GM23338 (cell line): ENCODE results near the gene PFKP. TPM values are rescaled to one million over a fixed set of nuclear protein-coding genes. Genes with fewer than 3 reads are reported as not detected.

Experiments
- ATAC-seq: fragments of 200-7000 bp; cut with Tn5 transposase; 3 replicates; pipeline ENCODE4 v1.9.1; 2020
- DNase-seq: peaks from one replicate; pipeline ENCODE4 v3.0.0-alpha.2; 2015; ENCODE audit warnings: low spot score
- H2AFZ ChIP-seq: fragments of 200-600 bp; sonication (generic); 2 replicates; pipeline ENCODE4 v1.8.0; 2016; ENCODE audit warnings: antibody characterized with exemption, mild to moderate bottlenecking, moderate library complexity
- H3F3A ChIP-seq: fragments of 200-600 bp; sonication (generic); replicated peaks from 2 replicates; pipeline ENCODE4 v1.8.0; 2017; ENCODE audit warnings: antibody characterized with exemption, mixed run types, low read depth
- H3K27ac ChIP-seq: fragments of 200-600 bp; sonication (generic); 2 replicates; pipeline ENCODE4 v1.6.1; 2016; ENCODE audit warnings: low read depth
- H3K27me3 ChIP-seq: fragments of 200-600 bp; sonication (generic); 2 replicates; pipeline ENCODE4 v1.8.0; 2016; ENCODE audit warnings: mild to moderate bottlenecking, mixed run types, moderate library complexity; ENCODE audit not compliant: insufficient read depth
- H3K36me3 ChIP-seq: fragments of 200-600 bp; sonication (generic); 2 replicates; pipeline ENCODE4 v1.8.0; 2016; ENCODE audit warnings: mild to moderate bottlenecking; ENCODE audit not compliant: insufficient read depth
- H3K4me1 ChIP-seq: fragments of 200-600 bp; sonication (generic); 2 replicates; pipeline ENCODE4 v1.8.0; 2016; ENCODE audit warnings: mild to moderate bottlenecking, moderate library complexity; ENCODE audit not compliant: insufficient read depth
- H3K4me2 ChIP-seq: fragments of 200-600 bp; sonication (generic); 2 replicates; pipeline ENCODE4 v1.7.1; 2017; ENCODE audit warnings: mixed run types
- H3K4me3 ChIP-seq: fragments of 200-600 bp; sonication (generic); 2 replicates; pipeline ENCODE4 v1.6.1; 2016; ENCODE audit warnings: mixed run types
- H3K79me2 ChIP-seq: fragments of 200-600 bp; sonication (generic); replicated peaks from 2 replicates; pipeline ENCODE4 v1.8.0; 2017; ENCODE audit warnings: mild to moderate bottlenecking; ENCODE audit not compliant: insufficient read depth
- H3K9me2 ChIP-seq: fragments of 200-600 bp; sonication (generic); 2 replicates; pipeline ENCODE4 v1.8.0; 2017; ENCODE audit not compliant: insufficient read depth
- H4K20me1 ChIP-seq: fragments of 200-600 bp; sonication (generic); replicated peaks from 2 replicates; pipeline ENCODE4 v1.8.0; 2017; ENCODE audit warnings: mild to moderate bottlenecking; ENCODE audit not compliant: insufficient read depth
- H3K27ac Mint-ChIP-seq: 2 replicates; pipeline ENCODE4 v1.8.0; 2020; ENCODE audit warnings: inconsistent platforms, mild to moderate bottlenecking, moderate library complexity, mixed read lengths
- H3K27me3 Mint-ChIP-seq: 3 replicates; pipeline ENCODE4 v1.8.0; 2022; ENCODE audit warnings: low read depth, mild to moderate bottlenecking, moderate library complexity, mixed read lengths, inconsistent platforms; ENCODE audit not compliant: insufficient read depth, poor library complexity
- H3K36me3 Mint-ChIP-seq: 3 replicates; pipeline ENCODE4 v1.8.0; 2021; ENCODE audit warnings: low read depth, mild to moderate bottlenecking, inconsistent platforms, moderate library complexity, mixed read lengths
- H3K4me1 Mint-ChIP-seq: 3 replicates; pipeline ENCODE4 v1.8.0; 2020; ENCODE audit warnings: mild to moderate bottlenecking, inconsistent platforms, mixed read lengths
- H3K4me3 Mint-ChIP-seq: 3 replicates; pipeline ENCODE4 v1.8.0; 2021; ENCODE audit warnings: moderate library complexity, mild to moderate bottlenecking, inconsistent platforms, mixed read lengths
- H3K9me3 Mint-ChIP-seq: 3 replicates; pipeline ENCODE4 v1.8.0; 2020; ENCODE audit warnings: moderate library complexity, mild to moderate bottlenecking, inconsistent platforms, mixed read lengths
- CTCF ChIP-seq, 2 experiments: fragments of 200-600 bp in 1 of 2; sonication (generic) in 1 of 2; conservative IDR thresholded peaks; 2 replicates each; pipeline versions ENCODE4 v1.5.1 to v1.6.1; 2016 to 2017; ENCODE audit warnings: antibody characterized with exemption in 2 of 2, low read depth in 2 of 2, mild to moderate bottlenecking in 2 of 2, moderate library complexity in 1 of 2
- EZH2 ChIP-seq: fragments of 200-600 bp; sonication (generic); IDR thresholded peaks from one replicate; pipeline ENCODE4 v1.8.0; 2017; ENCODE audit warnings: antibody characterized with exemption, mild to moderate bottlenecking, low read depth; ENCODE audit not compliant: unreplicated experiment
- EZH2phosphoT487 ChIP-seq: fragments of 200-600 bp; sonication (generic); IDR thresholded peaks from one replicate; pipeline ENCODE4 v1.8.1; 2018; ENCODE audit warnings: antibody characterized with exemption; ENCODE audit not compliant: unreplicated experiment
- JUNB ChIP-seq: IDR thresholded peaks from one replicate; pipeline ENCODE4 v1.6.1; 2016; ENCODE audit warnings: antibody characterized with exemption; ENCODE audit not compliant: unreplicated experiment
- NANOG ChIP-seq: IDR thresholded peaks from 2 replicates; pipeline ENCODE4 v1.6.1; 2016; ENCODE audit warnings: antibody characterized with exemption, borderline replicate concordance
- POLR2AphosphoS5 ChIP-seq: IDR thresholded peaks from 2 replicates; pipeline ENCODE4 v1.6.1; 2016; ENCODE audit warnings: antibody characterized with exemption, low read depth
- STAT1 ChIP-seq: IDR thresholded peaks from one replicate; pipeline ENCODE4 v1.6.1; 2016; ENCODE audit warnings: antibody characterized with exemption; ENCODE audit not compliant: unreplicated experiment
- ZNF114 ChIP-seq: fragments of 250-450 bp; sonication (Bioruptor Pico); IDR thresholded peaks from 2 replicates; pipeline ENCODE4 v1.5.0; 2020; ENCODE audit warnings: mild to moderate bottlenecking, moderate library complexity
- ZNF331 ChIP-seq: fragments of 250-450 bp; sonication (Bioruptor Pico); IDR thresholded peaks from 2 replicates; pipeline ENCODE4 v1.5.0; 2020; ENCODE audit warnings: low read depth, mild to moderate bottlenecking, moderate library complexity
- polyA plus RNA-seq: library from polyadenylated mRNA; unstranded; fragments of >200 nt; fragmentation: Nextera tagmentation; extraction: Ambion mirVana; gene quantifications from 2 replicates; pipeline ENCODE4 v1.2.1, GENCODE V29; 2016
- total RNA-seq: library from RNA; depleted of rRNA; stranded (reverse); fragments of >200 nt; shearing (Covaris generic); gene quantifications from 2 replicates; pipeline ENCODE4 v1.2.3, GENCODE V29; 2014
- TF ChIP-seq, protein P1 (sequence below): IDR thresholded peaks from one replicate; pipeline ENCODE4 v1.6.1; 2018; ENCODE audit warnings: antibody characterized with exemption; ENCODE audit not compliant: unreplicated experiment
- TF ChIP-seq, protein P2 (sequence below): fragments of 250-450 bp; sonication (Bioruptor Pico); IDR thresholded peaks from 2 replicates; pipeline ENCODE4 v1.5.0; 2020; ENCODE audit warnings: mild to moderate bottlenecking, moderate library complexity

Gene PFKP
- total and polyA plus RNA-seq, 2 experiments from 2014 or later, result 56.3 to 120 TPM

DNA sequence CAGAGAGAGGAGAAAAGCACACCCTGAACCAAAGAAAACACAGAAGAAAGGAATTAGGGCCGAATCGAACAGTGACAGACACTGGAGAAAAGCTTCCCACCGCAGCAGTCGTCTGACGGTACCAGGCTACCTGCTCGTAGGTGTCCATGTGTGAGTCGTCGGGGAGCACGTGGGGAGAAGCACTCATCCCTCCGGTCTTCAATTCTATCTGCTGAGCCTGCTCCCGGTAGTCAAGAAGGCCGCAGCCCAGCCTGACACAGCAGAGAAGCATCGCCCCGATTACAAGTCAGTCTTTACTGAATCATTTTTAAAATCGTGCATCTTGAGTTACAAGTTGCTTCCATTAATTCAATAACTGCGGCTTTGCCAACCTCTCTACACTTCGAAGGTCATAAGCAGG is 80.7 kb downstream of the PFKP start:
- H4K20me1 ChIP-seq, result 0 out of 2 replicates have a peak, but pooled peaks cover 3% of the 10 kb centered on the region
- Mint-ChIP-seq H3K4me3 (no peak overlapping the region), H3K4me1 (no peaks in the 10 kb centered on the region), H3K27ac (no peak overlapping the region), H3K36me3 (peaks cover 58% of the 10 kb centered on the region), H3K9me3 (no peaks in the 10 kb centered on the region), H3K27me3 (no peaks in the 10 kb centered on the region)
- no peak overlapping the region for H3K27ac ChIP-seq
- no peak overlapping the region for H3K4me2 ChIP-seq
- no peaks in the 10 kb centered on the region for H3K4me1 ChIP-seq
- no peak for ATAC-seq
- H3K9me2 ChIP-seq, result no peaks in the 10 kb centered on the region
- no peak overlapping the region for H3K4me3 ChIP-seq
- H3F3A ChIP-seq, result no peaks in the 10 kb centered on the region
- H2AFZ ChIP-seq, result no peak overlapping the region
- no peak for DNase-seq
- no peaks in the 10 kb centered on the region for H3K79me2 ChIP-seq
- H3K36me3 ChIP-seq, result peaks cover 3% of the 10 kb centered on the region
- H3K27me3 ChIP-seq, result no peaks in the 10 kb centered on the region
- TF ChIP-seq, protein P1, sequence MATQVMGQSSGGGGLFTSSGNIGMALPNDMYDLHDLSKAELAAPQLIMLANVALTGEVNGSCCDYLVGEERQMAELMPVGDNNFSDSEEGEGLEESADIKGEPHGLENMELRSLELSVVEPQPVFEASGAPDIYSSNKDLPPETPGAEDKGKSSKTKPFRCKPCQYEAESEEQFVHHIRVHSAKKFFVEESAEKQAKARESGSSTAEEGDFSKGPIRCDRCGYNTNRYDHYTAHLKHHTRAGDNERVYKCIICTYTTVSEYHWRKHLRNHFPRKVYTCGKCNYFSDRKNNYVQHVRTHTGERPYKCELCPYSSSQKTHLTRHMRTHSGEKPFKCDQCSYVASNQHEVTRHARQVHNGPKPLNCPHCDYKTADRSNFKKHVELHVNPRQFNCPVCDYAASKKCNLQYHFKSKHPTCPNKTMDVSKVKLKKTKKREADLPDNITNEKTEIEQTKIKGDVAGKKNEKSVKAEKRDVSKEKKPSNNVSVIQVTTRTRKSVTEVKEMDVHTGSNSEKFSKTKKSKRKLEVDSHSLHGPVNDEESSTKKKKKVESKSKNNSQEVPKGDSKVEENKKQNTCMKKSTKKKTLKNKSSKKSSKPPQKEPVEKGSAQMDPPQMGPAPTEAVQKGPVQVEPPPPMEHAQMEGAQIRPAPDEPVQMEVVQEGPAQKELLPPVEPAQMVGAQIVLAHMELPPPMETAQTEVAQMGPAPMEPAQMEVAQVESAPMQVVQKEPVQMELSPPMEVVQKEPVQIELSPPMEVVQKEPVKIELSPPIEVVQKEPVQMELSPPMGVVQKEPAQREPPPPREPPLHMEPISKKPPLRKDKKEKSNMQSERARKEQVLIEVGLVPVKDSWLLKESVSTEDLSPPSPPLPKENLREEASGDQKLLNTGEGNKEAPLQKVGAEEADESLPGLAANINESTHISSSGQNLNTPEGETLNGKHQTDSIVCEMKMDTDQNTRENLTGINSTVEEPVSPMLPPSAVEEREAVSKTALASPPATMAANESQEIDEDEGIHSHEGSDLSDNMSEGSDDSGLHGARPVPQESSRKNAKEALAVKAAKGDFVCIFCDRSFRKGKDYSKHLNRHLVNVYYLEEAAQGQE, result no peak
- TF ChIP-seq JUNB (no peak), CTCF (conservative IDR thresholded peaks at IDR 0.05; ENCODE audit: low read depth in 2 of 2) (no peak), POLR2AphosphoS5 (no peak), STAT1 (no peak), NANOG (no peak), EZH2 (no peak), ZNF331 (CRISPR knock-in tag) (no peak), ZNF114 (CRISPR knock-in tag) (no peak), EZH2phosphoT487 (no peak)
- TF ChIP-seq, protein P2, sequence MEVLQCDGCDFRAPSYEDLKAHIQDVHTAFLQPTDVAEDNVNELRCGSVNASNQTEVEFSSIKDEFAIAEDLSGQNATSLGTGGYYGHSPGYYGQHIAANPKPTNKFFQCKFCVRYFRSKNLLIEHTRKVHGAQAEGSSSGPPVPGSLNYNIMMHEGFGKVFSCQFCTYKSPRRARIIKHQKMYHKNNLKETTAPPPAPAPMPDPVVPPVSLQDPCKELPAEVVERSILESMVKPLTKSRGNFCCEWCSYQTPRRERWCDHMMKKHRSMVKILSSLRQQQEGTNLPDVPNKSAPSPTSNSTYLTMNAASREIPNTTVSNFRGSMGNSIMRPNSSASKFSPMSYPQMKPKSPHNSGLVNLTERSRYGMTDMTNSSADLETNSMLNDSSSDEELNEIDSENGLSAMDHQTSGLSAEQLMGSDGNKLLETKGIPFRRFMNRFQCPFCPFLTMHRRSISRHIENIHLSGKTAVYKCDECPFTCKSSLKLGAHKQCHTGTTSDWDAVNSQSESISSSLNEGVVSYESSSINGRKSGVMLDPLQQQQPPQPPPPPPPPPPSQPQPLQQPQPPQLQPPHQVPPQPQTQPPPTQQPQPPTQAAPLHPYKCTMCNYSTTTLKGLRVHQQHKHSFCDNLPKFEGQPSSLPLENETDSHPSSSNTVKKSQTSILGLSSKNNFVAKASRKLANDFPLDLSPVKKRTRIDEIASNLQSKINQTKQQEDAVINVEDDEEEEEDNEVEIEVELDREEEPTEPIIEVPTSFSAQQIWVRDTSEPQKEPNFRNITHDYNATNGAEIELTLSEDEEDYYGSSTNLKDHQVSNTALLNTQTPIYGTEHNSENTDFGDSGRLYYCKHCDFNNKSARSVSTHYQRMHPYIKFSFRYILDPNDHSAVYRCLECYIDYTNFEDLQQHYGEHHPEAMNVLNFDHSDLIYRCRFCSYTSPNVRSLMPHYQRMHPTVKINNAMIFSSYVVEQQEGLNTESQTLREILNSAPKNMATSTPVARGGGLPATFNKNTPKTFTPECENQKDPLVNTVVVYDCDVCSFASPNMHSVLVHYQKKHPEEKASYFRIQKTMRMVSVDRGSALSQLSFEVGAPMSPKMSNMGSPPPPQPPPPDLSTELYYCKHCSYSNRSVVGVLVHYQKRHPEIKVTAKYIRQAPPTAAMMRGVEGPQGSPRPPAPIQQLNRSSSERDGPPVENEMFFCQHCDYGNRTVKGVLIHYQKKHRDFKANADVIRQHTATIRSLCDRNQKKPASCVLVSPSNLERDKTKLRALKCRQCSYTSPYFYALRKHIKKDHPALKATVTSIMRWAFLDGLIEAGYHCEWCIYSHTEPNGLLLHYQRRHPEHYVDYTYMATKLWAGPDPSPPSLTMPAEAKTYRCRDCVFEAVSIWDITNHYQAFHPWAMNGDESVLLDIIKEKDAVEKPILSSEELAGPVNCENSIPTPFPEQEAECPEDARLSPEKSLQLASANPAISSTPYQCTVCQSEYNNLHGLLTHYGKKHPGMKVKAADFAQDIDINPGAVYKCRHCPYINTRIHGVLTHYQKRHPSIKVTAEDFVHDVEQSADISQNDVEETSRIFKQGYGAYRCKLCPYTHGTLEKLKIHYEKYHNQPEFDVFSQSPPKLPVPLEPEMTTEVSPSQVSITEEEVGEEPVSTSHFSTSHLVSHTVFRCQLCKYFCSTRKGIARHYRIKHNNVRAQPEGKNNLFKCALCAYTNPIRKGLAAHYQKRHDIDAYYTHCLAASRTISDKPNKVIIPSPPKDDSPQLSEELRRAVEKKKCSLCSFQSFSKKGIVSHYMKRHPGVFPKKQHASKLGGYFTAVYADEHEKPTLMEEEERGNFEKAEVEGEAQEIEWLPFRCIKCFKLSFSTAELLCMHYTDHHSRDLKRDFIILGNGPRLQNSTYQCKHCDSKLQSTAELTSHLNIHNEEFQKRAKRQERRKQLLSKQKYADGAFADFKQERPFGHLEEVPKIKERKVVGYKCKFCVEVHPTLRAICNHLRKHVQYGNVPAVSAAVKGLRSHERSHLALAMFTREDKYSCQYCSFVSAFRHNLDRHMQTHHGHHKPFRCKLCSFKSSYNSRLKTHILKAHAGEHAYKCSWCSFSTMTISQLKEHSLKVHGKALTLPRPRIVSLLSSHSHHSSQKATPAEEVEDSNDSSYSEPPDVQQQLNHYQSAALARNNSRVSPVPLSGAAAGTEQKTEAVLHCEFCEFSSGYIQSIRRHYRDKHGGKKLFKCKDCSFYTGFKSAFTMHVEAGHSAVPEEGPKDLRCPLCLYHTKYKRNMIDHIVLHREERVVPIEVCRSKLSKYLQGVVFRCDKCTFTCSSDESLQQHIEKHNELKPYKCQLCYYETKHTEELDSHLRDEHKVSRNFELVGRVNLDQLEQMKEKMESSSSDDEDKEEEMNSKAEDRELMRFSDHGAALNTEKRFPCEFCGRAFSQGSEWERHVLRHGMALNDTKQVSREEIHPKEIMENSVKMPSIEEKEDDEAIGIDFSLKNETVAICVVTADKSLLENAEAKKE, result no peak
